Measurements from ENCODE around the gene STK33.

Gene STK33

GRCh38 chr11:8354622-8355415, 239.2 kb downstream of the STK33 start:
- DNase-seq: peak; percentile 61

GRCh38 chr11:8352876-8353505, 241.0 kb downstream of the STK33 start:
- no peak for DNase-seq

- no peak for DNase-seq
Observed at GRCh38 chr11:8352103-8352875, 241.7 kb downstream of the STK33 start.

GRCh38 chr11:8351223-8351622, 242.8 kb downstream of the STK33 start:
- no peak for DNase-seq

- DNase-seq: no peak
Observed at GRCh38 chr11:8347978-8348377, 246.1 kb downstream of the STK33 start.

GRCh38 chr11:8346157-8346755, 247.8 kb downstream of the STK33 start:
- no peak for DNase-seq

GRCh38 chr11:8345179-8345578, 248.8 kb downstream of the STK33 start:
- DNase-seq: no peak

GRCh38 chr11:8344346-8344745, 249.7 kb downstream of the STK33 start:
- DNase-seq: no peak

- no peak for DNase-seq
Observed at GRCh38 chr11:8342821-8343681, 251.0 kb downstream of the STK33 start.

- no peak for DNase-seq
Observed at GRCh38 chr11:8341996-8342395, 252.0 kb downstream of the STK33 start.
